ENCODE results near the gene AMH. TPM values are rescaled to one million over a fixed set of nuclear protein-coding genes. Genes with fewer than 3 reads are reported as not detected.

The AMH gene
- total RNA-seq, 2 donors from 2014 or later = 0.46 to 160 TPM

GRCh38 chr19:2275588-2276428 is 26.7 kb downstream of the AMH start:
- TF ChIP-seq POLR2A (IDR thresholded peaks at IDR 0.05) (no peak), POLR2AphosphoS5 (IDR thresholded peaks at IDR 0.05) (no peak), CTCF (IDR thresholded peaks at IDR 0.05) (no peak)
- H3K4me1 ChIP-seq (replicated peaks) = peaks cover 19% of the 10 kb centered on the region
- H3K27ac ChIP-seq = no peak overlapping the region
- DNase-seq (ENCODE audit: low spot score) = no peak
- H3K4me3 ChIP-seq = no peak overlapping the region
- peaks cover 0 to 5% of the 10 kb centered on the region in 2 donors for H3K36me3 ChIP-seq
- H3K9me3 ChIP-seq = no peaks in the 10 kb centered on the region
- H3K27me3 ChIP-seq (replicated peaks; ENCODE audit: insufficient read depth) = no peaks in the 10 kb centered on the region
- intact Hi-C loops (cut with DNase I) = loop anchor here (5.0 kb wide), 2 partner anchors 41 to 111 kb away; no protein-coding TSS in a partner anchor
- WGBS = 74% methylated on average over 58 of the region's 74 CpGs

GRCh38 chr19:2276429-2276986 is 27.4 kb downstream of the AMH start:
- no peaks in the 10 kb centered on the region for H3K9me3 ChIP-seq
- DNase-seq (ENCODE audit: low spot score) = no peak
- TF ChIP-seq POLR2A (IDR thresholded peaks at IDR 0.05) (no peak), POLR2AphosphoS5 (IDR thresholded peaks at IDR 0.05) (no peak), CTCF (IDR thresholded peaks at IDR 0.05) (no peak)
- WGBS = 91% methylated on average over 28 of the region's 28 CpGs
- no peak overlapping the region for H3K27ac ChIP-seq
- intact Hi-C loops (cut with DNase I) = loop anchor here (5.0 kb wide), 2 partner anchors 41 to 111 kb away; no protein-coding TSS in a partner anchor
- H3K4me3 ChIP-seq = no peak overlapping the region
- peaks cover 0 to 5% of the 10 kb centered on the region in 2 donors for H3K36me3 ChIP-seq
- peaks cover 19% of the 10 kb centered on the region for H3K4me1 ChIP-seq (replicated peaks)
- no peaks in the 10 kb centered on the region for H3K27me3 ChIP-seq (replicated peaks; ENCODE audit: insufficient read depth)

- Histone ChIP-seq H3K4me1 (replicated peaks) (peaks cover 20% of the 10 kb centered on the region), H3K4me3 (no peak overlapping the region), H3K9me3 (no peaks in the 10 kb centered on the region), H3K27me3 (replicated peaks; ENCODE audit: insufficient read depth) (no peaks in the 10 kb centered on the region), H3K36me3 (peaks cover 0 to 5% of the 10 kb centered on the region in 2 donors), H3K27ac (no peak overlapping the region)
- DNase-seq (ENCODE audit: low spot score) = no peak
- WGBS = 74% methylated on average over 9 of the region's 9 CpGs
- intact Hi-C loops (cut with DNase I) = loop anchor here (5.0 kb wide), 2 partner anchors 40 to 110 kb away; no protein-coding TSS in a partner anchor
- no peak for TF ChIP-seq POLR2A (IDR thresholded peaks at IDR 0.05)
- TF ChIP-seq POLR2AphosphoS5 (IDR thresholded peaks at IDR 0.05) = no peak
- no peak for TF ChIP-seq CTCF (IDR thresholded peaks at IDR 0.05)
Observed at GRCh38 chr19:2277138-2277537, 28.0 kb downstream of the AMH start.

GRCh38 chr19:2278459-2279158 is 29.5 kb downstream of the AMH start:
- no peak for TF ChIP-seq CTCF (IDR thresholded peaks at IDR 0.05)
- TF ChIP-seq POLR2A (IDR thresholded peaks at IDR 0.05) = no peak
- no peak for TF ChIP-seq POLR2AphosphoS5 (IDR thresholded peaks at IDR 0.05)
- no peak for DNase-seq (ENCODE audit: low spot score)
- no peaks in the 10 kb centered on the region for H3K27me3 ChIP-seq (replicated peaks; ENCODE audit: insufficient read depth)
- no peak overlapping the region for H3K4me3 ChIP-seq
- H3K36me3 ChIP-seq = no peaks in the 10 kb centered on the region
- no peak overlapping the region for H3K27ac ChIP-seq
- intact Hi-C loops (cut with DNase I) = loop anchor here (5.0 kb wide), 2 partner anchors 39 to 109 kb away; no protein-coding TSS in a partner anchor
- H3K9me3 ChIP-seq = no peaks in the 10 kb centered on the region
- H3K4me1 ChIP-seq (replicated peaks) = peaks cover 5% of the 10 kb centered on the region
- WGBS = 86% methylated on average over 33 of the region's 33 CpGs
